SJSA1 (cell line): ENCODE measurements around the gene NCKAP5. TPM values are rescaled to one million over a fixed set of nuclear protein-coding genes. Genes with fewer than 3 reads are reported as not detected.
"Not testable (repeated sequence)": the region's sequence is repeated elsewhere in the genome, so short reads cannot be mapped to it uniquely, and the experiment has no call there.

Source experiments
- DNase-seq, 2 experiments: peaks; one replicate each; pipeline ENCODE4 v3.0.0-alpha.2; 2015 to 2020; ENCODE audit warnings: low spot score in 2 of 2, low read depth in 1 of 2
- H3K27ac ChIP-seq: fragments of 250-450 bp; sonication (Bioruptor Pico); 2 replicates; pipeline ENCODE4 v1.5.1; 2020; ENCODE audit warnings: mild to moderate bottlenecking, moderate library complexity
- H3K27me3 ChIP-seq: fragments of 250-450 bp; sonication (Bioruptor Pico); replicated peaks from 2 replicates; pipeline ENCODE4 v1.5.1; 2020; ENCODE audit warnings: mild to moderate bottlenecking, moderate library complexity
- H3K36me3 ChIP-seq: fragments of 250-450 bp; sonication (Bioruptor Pico); 2 replicates; pipeline ENCODE4 v1.5.1; 2020; ENCODE audit warnings: mild to moderate bottlenecking
- H3K4me1 ChIP-seq: fragments of 250-450 bp; sonication (Bioruptor Pico); replicated peaks from 2 replicates; pipeline ENCODE4 v1.6.1; 2021; ENCODE audit warnings: mild to moderate bottlenecking
- H3K4me3 ChIP-seq: fragments of 250-450 bp; sonication (Bioruptor Pico); 2 replicates; pipeline ENCODE4 v1.5.1; 2020; ENCODE audit warnings: mild to moderate bottlenecking
- H3K9me3 ChIP-seq: fragments of 250-450 bp; sonication (Bioruptor Pico); replicated peaks from 2 replicates; pipeline ENCODE4 v1.5.1; 2020; ENCODE audit warnings: mild to moderate bottlenecking
- total RNA-seq: library from RNA; depleted of rRNA; stranded (reverse); fragments of >200 nt; shearing (Covaris generic); gene quantifications from 2 replicates; pipeline ENCODE4 v1.2.3, GENCODE V29; 2014

The NCKAP5 gene
- total RNA-seq, 1 experiment from 2014 or later: 2.5 TPM

DNA sequence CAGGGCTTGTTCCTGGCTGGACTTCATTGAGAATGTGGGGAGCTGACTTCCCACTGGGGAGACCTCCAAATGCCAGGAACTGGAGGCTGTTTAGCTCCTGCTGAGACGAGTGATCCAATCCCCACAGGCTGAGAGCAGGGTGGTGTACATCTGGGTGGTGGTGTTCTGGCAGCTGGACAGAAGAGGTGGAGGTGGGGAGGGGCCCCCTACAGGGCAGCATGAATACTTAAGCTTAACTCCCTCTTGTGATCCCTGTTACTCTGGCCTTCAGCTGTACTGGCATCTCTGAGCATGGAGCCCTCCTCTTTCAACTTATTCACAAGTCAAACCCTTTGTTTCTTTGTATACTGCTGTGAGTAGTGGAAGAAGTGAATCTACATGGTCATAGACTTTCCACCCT, 730.5 kb downstream of the NCKAP5 start:
- no peak for DNase-seq
- no peaks in the 10 kb centered on the region for H3K36me3 ChIP-seq
- H3K4me1 ChIP-seq: no peaks in the 10 kb centered on the region

DNA sequence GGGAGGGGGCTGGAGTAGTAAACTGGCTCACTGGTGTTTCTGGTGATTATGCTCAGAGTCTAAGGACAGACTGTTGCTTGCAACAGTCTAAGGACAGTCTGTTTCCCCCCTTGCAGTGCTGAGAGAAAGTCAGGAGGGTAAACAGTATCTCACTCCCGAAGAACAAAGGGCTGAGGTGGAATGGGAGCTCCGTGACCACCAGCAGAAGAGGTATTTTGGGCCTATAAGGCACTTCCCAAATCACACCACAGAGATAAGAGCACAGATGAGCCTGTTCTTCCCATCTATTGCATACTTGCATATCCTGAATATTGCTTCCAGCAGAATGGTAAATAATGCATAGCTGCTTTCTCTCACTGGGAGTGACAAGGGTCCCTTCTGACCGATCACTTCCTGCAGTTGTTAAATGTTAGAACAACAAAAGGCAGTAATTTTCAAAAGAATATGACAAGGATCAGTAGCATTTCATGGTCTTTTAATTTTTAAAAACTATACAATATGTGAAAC, 737.9 kb downstream of the NCKAP5 start:
- no peaks in the 10 kb centered on the region for H3K27me3 ChIP-seq
- no peaks in the 10 kb centered on the region for H3K36me3 ChIP-seq
- no peak for DNase-seq
- no peak overlapping the region for H3K4me3 ChIP-seq
- H3K9me3 ChIP-seq: no peaks in the 10 kb centered on the region
- no peak overlapping the region for H3K27ac ChIP-seq
- no peaks in the 10 kb centered on the region for H3K4me1 ChIP-seq

More for the DNA sequence above, 730.5 kb downstream of the NCKAP5 start:
- H3K9me3 ChIP-seq: no peaks in the 10 kb centered on the region
- no peak overlapping the region for H3K27ac ChIP-seq
- no peak overlapping the region for H3K4me3 ChIP-seq
- H3K27me3 ChIP-seq: no peaks in the 10 kb centered on the region

- H3K4me3 ChIP-seq: no peak overlapping the region
Measured at GRCh38 chr2:132825601-132826000, 742.7 kb downstream of the NCKAP5 start.

DNA sequence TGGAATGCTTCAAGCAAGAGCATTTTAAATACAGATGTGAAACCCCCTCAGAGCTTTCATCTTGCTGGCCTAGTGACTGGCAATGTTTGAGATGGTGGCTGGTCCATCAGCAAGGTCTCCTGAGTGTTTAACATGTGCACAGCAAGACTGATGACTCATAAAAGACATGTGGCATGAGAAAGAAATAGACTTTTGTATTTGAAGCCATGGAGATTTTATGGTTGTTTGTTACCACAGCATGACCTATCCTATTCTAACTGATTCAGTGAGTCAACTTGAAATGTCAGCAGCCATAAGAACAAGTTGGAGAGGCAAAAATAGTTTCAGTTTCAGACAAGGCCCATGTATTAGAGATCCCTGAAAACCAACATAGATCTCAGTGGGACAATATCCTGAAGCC, 743.5 kb downstream of the NCKAP5 start:
- H3K27ac ChIP-seq: no peak overlapping the region
- H3K4me1 ChIP-seq: no peaks in the 10 kb centered on the region
- no peaks in the 10 kb centered on the region for H3K27me3 ChIP-seq
- H3K4me3 ChIP-seq: no peak overlapping the region
- DNase-seq: no peak
- H3K9me3 ChIP-seq: no peaks in the 10 kb centered on the region; the same call in 1 of the 2 replicates
- H3K36me3 ChIP-seq: no peaks in the 10 kb centered on the region

More at GRCh38 chr2:132825601-132826000, 742.7 kb downstream of the NCKAP5 start:
- Histone ChIP-seq H3K27ac (no peak overlapping the region), H3K9me3 (no peaks in the 10 kb centered on the region; the same call in 1 of the 2 replicates), H3K27me3 (no peaks in the 10 kb centered on the region), H3K4me1 (no peaks in the 10 kb centered on the region), H3K36me3 (no peaks in the 10 kb centered on the region)
- DNase-seq: no peak

- H3K36me3 ChIP-seq: no peaks in the 10 kb centered on the region
- H3K27ac ChIP-seq: no peak overlapping the region
- no peaks in the 10 kb centered on the region for H3K9me3 ChIP-seq
- no peaks in the 10 kb centered on the region for H3K4me1 ChIP-seq
- no peak for DNase-seq
- no peaks in the 10 kb centered on the region for H3K27me3 ChIP-seq
- no peak overlapping the region for H3K4me3 ChIP-seq
Measured at GRCh38 chr2:132816234-132816633, 752.0 kb downstream of the NCKAP5 start.

DNA sequence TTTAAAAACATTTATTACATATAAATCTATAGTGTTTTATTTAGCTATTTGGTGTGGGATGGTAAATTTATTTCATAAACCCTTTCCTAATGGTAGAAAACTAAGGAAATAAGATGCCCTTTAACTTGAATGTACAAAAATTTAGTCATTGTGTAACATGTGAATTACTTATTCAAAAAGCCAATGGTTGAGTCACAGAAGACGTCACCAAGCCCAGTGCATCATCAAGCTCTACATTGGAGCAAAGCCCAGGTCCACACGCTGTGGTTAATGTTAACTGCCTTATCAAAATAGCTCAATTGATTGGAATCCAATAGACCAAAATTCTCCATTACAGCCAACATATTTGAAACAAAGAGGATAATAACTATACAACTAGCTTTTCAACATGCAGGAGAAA, 752.7 kb downstream of the NCKAP5 start:
- Histone ChIP-seq H3K36me3 (no peaks in the 10 kb centered on the region), H3K27ac (no peak overlapping the region), H3K4me1 (no peaks in the 10 kb centered on the region), H3K9me3 (no peaks in the 10 kb centered on the region), H3K27me3 (no peaks in the 10 kb centered on the region), H3K4me3 (no peak overlapping the region)
- no peak for DNase-seq

GRCh38 chr2:132814651-132815050, 753.6 kb downstream of the NCKAP5 start:
- Histone ChIP-seq H3K27me3 (no peaks in the 10 kb centered on the region), H3K4me1 (no peaks in the 10 kb centered on the region), H3K27ac (no peak overlapping the region), H3K9me3 (no peaks in the 10 kb centered on the region), H3K4me3 (no peak overlapping the region), H3K36me3 (no peaks in the 10 kb centered on the region)
- no peak for DNase-seq

GRCh38 chr2:132813422-132813821, 754.8 kb downstream of the NCKAP5 start:
- Histone ChIP-seq H3K27me3 (no peaks in the 10 kb centered on the region), H3K9me3 (no peaks in the 10 kb centered on the region), H3K4me3 (no peak overlapping the region), H3K36me3 (no peaks in the 10 kb centered on the region), H3K4me1 (no peaks in the 10 kb centered on the region), H3K27ac (no peak overlapping the region)
- no peak for DNase-seq

GRCh38 chr2:132811148-132811915, 756.9 kb downstream of the NCKAP5 start:
- Histone ChIP-seq H3K27ac (no peak overlapping the region), H3K4me3 (no peak overlapping the region), H3K27me3 (no peaks in the 10 kb centered on the region), H3K36me3 (no peaks in the 10 kb centered on the region), H3K4me1 (no peaks in the 10 kb centered on the region), H3K9me3 (no peaks in the 10 kb centered on the region)
- DNase-seq: no peak

- H3K27ac ChIP-seq, H3K4me3 ChIP-seq, DNase-seq, H3K36me3 ChIP-seq, H3K4me1 ChIP-seq, H3K9me3 ChIP-seq, H3K27me3 ChIP-seq: not testable (repeated sequence)
Measured at GRCh38 chr2:132809962-132810361, 758.3 kb downstream of the NCKAP5 start.

- Histone ChIP-seq H3K4me3 (no peak overlapping the region), H3K27me3 (no peaks in the 10 kb centered on the region), H3K36me3 (no peaks in the 10 kb centered on the region), H3K9me3 (no peaks in the 10 kb centered on the region), H3K4me1 (peaks cover 14% of the 10 kb centered on the region), H3K27ac (peak overlapping the region; percentile 20)
- DNase-seq: peak; percentile 61 to 72
Measured at GRCh38 chr2:132804051-132804450, 764.2 kb downstream of the NCKAP5 start.

DNA sequence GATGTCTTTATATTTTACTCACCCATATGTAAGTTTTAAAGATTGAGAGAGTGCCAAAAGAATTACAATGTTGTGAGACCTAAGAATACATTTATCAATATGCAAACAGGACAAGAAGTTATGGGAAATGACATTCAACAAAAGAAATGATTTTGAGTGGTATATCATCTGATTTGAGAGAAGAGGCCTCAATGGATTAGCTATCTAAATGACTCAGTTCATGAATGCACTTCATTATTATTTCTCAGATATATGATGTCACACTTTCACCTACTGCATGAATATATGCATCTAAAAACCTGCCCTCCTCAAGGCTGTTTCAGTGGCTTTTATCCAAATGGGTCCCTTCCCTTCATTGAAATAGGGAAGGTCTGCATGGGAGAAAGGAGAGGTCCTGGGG, 769.9 kb downstream of the NCKAP5 start:
- DNase-seq: no peak

GRCh38 chr2:132797556-132797955, 770.7 kb downstream of the NCKAP5 start:
- no peak overlapping the region for H3K27ac ChIP-seq
- peak in 1 of 2 experiments; percentile 26 for DNase-seq

More for the DNA sequence above, 769.9 kb downstream of the NCKAP5 start:
- Histone ChIP-seq H3K9me3 (no peaks in the 10 kb centered on the region), H3K4me1 (peaks cover 7% of the 10 kb centered on the region), H3K27me3 (no peaks in the 10 kb centered on the region), H3K4me3 (no peak overlapping the region), H3K36me3 (no peaks in the 10 kb centered on the region), H3K27ac (no peak overlapping the region)

GRCh38 chr2:132797071-132797470, 771.2 kb downstream of the NCKAP5 start:
- Histone ChIP-seq H3K9me3 (no peaks in the 10 kb centered on the region), H3K27me3 (no peaks in the 10 kb centered on the region), H3K36me3 (no peaks in the 10 kb centered on the region), H3K4me1 (peaks cover 7% of the 10 kb centered on the region), H3K27ac (no peak overlapping the region), H3K4me3 (no peak overlapping the region)
- DNase-seq: no peak

More at GRCh38 chr2:132797556-132797955, 770.7 kb downstream of the NCKAP5 start:
- Histone ChIP-seq H3K9me3 (no peaks in the 10 kb centered on the region), H3K4me1 (peaks cover 7% of the 10 kb centered on the region), H3K36me3 (no peaks in the 10 kb centered on the region), H3K27me3 (no peaks in the 10 kb centered on the region), H3K4me3 (no peak overlapping the region)
